Activated CD4-positive, alpha-beta T cell treated with anti-CD3 and anti-CD28 coated beads, Interleukin-2, amount 10 ng/mL, durations not matched to agents 24 days and 14 days (primary cell): Measurements from ENCODE around the gene RNF169. TPM values are rescaled to one million over a fixed set of nuclear protein-coding genes. Genes with fewer than 3 reads are reported as not detected.
A peak's percentile ranks its signal among the peaks of the same experiment; 100 is the strongest.
"Not testable (repeated sequence)": the region's sequence is repeated elsewhere in the genome, so short reads cannot be mapped to it uniquely, and the experiment has no call there.

Experiments
- DNase-seq: peaks from one replicate; pipeline ENCODE4 v3.0.0; 2022
- H3K27ac Mint-ChIP-seq: one replicate; pipeline ENCODE4 v1.8.0; 2022; ENCODE audit warnings: mild to moderate bottlenecking, mixed read lengths
- H3K27me3 Mint-ChIP-seq: one replicate; pipeline ENCODE4 v1.8.0; 2022; ENCODE audit warnings: mixed read lengths
- H3K36me3 Mint-ChIP-seq: one replicate; pipeline ENCODE4 v1.8.0; 2022; ENCODE audit warnings: low read depth, mild to moderate bottlenecking, mixed read lengths
- H3K4me1 Mint-ChIP-seq: one replicate; pipeline ENCODE4 v1.8.0; 2021; ENCODE audit warnings: mixed read lengths
- H3K4me3 Mint-ChIP-seq: one replicate; pipeline ENCODE4 v1.8.0; 2022; ENCODE audit warnings: mild to moderate bottlenecking, moderate library complexity, mixed read lengths
- H3K9me3 Mint-ChIP-seq: one replicate; pipeline ENCODE4 v1.8.0; 2021; ENCODE audit warnings: mixed read lengths
- intact Hi-C: fragments of 100-400 bp; cut with micrococcal nuclease; formaldehyde crosslinking; loops from one replicate; pipeline ENCODE4 v1.15.1; 2023
- total RNA-seq: library from RNA; stranded (reverse); gene quantifications from 2 replicates; pipeline ENCODE4 v1.2.3, GENCODE V29; 2022

The RNF169 gene
- total RNA-seq, 1 donor from 2014 or later: 15.2 TPM

DNA sequence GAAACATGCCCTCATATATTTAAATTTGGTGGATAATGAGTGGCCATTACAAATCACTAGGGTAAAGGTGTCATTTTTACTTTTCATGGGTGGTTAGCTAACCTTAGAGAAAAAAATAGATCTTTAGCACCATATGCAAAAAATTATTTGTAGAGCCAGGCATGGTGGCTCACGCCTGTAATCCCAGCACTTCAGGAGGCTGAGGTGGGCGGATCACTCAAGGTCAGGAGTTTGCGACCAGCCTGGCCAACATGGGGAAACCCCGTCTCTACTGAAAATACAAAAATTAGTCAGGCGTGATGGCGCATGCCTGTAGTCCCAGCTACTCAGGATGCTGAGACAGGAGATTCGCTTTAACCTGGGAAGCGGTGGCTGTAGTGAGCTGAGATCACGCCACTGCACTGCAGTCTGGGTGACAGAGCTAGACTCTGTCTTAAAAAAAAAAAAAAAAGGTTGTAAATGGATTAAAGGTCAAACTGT is 19.6 kb downstream of the RNF169 start:
- intact Hi-C loops, DNase-seq, H3K27ac Mint-ChIP-seq, H3K27me3 Mint-ChIP-seq, H3K4me3 Mint-ChIP-seq: not testable (repeated sequence)
- H3K4me1 Mint-ChIP-seq: peaks cover 18% of the 10 kb centered on the region
- H3K9me3 Mint-ChIP-seq: peaks cover 15% of the 10 kb centered on the region
- peaks cover 15% of the 10 kb centered on the region for H3K36me3 Mint-ChIP-seq

DNA sequence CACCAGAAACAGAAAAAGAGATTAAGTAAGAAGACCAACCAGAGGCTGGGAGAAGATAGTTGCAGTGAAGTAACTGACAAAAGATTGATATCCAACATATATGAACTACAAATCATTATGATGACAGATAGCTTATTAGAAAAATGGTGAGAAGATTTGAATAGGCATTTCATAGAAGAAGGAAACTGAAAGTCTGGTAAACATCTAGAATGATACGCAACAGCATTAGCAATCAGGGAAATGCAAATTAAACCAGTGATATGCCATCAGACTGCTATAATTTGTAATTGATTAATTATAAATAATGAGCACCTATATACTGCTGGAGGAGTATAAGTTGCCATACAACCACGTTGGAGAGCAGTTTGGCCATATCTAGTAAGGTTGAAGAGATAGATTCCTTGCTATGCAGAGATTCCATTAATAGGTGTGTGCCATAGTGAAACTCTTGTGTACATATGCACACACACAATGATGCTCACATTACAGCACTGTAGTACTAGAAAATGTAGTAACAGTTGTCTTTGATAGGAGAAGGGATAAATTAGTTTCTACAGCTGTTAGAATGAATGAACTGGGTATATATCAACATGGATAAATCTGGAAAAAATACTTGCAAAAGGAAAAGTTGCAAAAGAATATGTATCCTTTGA is 20.5 kb downstream of the RNF169 start:
- H3K27ac Mint-ChIP-seq: no peak overlapping the region

DNA sequence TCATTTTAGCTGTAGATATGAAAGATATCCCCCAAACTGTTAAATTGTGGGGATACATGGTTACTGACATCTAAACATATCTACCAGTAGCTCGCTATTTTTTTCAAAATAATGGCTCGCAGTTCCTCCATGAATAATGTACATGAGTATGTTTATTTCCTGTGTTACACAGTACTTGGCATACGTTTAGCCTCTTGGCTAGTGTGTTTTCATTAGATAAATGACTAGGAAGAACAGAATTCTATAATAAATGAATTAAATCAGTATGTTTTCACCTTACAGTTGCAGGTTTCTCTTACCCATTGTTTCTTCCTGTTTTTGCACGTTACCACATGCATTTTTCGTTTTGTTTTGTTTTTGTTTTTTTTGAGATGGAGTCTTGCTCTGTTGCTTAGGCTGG is 21.8 kb downstream of the RNF169 start:
- Mint-ChIP-seq H3K4me3 (no peak overlapping the region), H3K36me3 (peaks cover 5% of the 10 kb centered on the region), H3K27me3 (no peaks in the 10 kb centered on the region), H3K27ac (no peak overlapping the region), H3K4me1 (peaks cover 16% of the 10 kb centered on the region), H3K9me3 (no peaks in the 10 kb centered on the region)
- intact Hi-C loops: no loop called here
- DNase-seq: no peak

More for the DNA sequence above, 20.5 kb downstream of the RNF169 start:
- Mint-ChIP-seq H3K4me3 (no peak overlapping the region), H3K9me3 (peaks cover 5% of the 10 kb centered on the region), H3K36me3 (peaks cover 9% of the 10 kb centered on the region), H3K4me1 (peaks cover 16% of the 10 kb centered on the region), H3K27me3 (no peaks in the 10 kb centered on the region)
- intact Hi-C loops: no loop called here
- no peak for DNase-seq

DNA sequence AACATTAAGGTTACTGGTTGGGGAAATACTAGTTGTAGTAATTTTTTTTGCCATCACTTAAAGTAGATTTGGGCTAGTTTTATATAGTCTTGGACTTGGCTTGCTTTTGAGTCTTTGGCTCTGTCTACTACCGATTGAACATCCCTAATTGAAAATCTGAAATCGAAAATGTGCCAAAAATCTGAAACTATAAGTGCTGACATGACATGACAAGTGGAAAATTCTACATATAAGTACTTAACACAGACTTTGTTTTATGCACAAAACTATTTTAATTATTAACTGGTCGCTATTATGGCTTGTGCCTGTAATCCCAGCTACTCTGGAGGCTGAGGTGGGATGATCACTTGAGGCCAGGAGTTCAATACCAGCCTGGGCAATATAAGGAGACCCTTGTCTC is 22.5 kb downstream of the RNF169 start:
- no peaks in the 10 kb centered on the region for H3K27me3 Mint-ChIP-seq
- H3K9me3 Mint-ChIP-seq: no peaks in the 10 kb centered on the region
- intact Hi-C loops: no loop called here
- no peak overlapping the region for H3K27ac Mint-ChIP-seq
- no peak for DNase-seq
- peaks cover 16% of the 10 kb centered on the region for H3K4me1 Mint-ChIP-seq
- H3K36me3 Mint-ChIP-seq: peaks cover 4% of the 10 kb centered on the region
- H3K4me3 Mint-ChIP-seq: no peak overlapping the region

DNA sequence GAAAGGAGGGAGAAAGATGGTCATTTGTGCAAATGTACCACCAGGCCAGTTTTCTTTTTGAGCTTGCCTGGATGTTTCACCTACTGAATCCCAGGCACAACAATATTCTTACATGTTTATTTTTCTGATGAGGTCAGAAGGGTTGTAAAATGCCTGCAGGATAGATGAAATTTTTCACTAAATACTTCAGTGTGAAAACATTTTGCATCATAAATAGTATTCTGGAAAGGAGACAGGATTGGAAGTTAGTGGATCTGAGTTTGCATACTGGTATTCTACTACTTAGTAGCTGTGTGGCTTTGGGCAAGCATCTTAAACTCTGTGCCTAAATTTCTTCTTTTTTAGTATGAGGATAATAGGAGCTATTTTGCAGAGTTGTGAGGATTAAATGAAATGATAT is 24.8 kb downstream of the RNF169 start:
- no peak overlapping the region for H3K27ac Mint-ChIP-seq
- no peak overlapping the region for H3K4me3 Mint-ChIP-seq
- H3K36me3 Mint-ChIP-seq: peaks cover 7% of the 10 kb centered on the region
- H3K9me3 Mint-ChIP-seq: no peaks in the 10 kb centered on the region
- H3K4me1 Mint-ChIP-seq: peaks cover 14% of the 10 kb centered on the region
- intact Hi-C loops: no loop called here
- no peak for DNase-seq
- no peaks in the 10 kb centered on the region for H3K27me3 Mint-ChIP-seq

DNA sequence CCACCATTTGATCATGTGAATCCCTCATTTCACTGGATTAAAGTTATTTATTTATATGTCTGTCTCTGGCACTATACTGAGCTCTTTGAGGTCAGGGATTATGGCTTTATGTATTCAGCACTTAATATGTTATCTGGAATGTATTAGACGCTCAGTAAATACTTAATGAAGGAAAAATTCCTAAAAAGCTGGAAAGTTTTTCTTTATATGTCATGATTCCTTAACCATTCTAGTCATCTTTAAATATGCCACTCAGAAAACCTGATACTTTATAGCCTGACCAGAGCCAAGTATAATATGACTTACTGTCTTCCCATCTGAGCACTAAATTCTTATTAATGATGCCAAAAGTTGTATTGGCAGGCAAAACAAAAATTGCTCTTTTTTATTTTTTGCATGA is 27.1 kb downstream of the RNF169 start:
- no peaks in the 10 kb centered on the region for H3K9me3 Mint-ChIP-seq
- peaks cover 7% of the 10 kb centered on the region for H3K4me1 Mint-ChIP-seq
- peaks cover 7% of the 10 kb centered on the region for H3K36me3 Mint-ChIP-seq
- intact Hi-C loops: no loop called here
- H3K4me3 Mint-ChIP-seq: no peak overlapping the region
- no peak for DNase-seq
- no peaks in the 10 kb centered on the region for H3K27me3 Mint-ChIP-seq
- H3K27ac Mint-ChIP-seq: no peak overlapping the region

DNA sequence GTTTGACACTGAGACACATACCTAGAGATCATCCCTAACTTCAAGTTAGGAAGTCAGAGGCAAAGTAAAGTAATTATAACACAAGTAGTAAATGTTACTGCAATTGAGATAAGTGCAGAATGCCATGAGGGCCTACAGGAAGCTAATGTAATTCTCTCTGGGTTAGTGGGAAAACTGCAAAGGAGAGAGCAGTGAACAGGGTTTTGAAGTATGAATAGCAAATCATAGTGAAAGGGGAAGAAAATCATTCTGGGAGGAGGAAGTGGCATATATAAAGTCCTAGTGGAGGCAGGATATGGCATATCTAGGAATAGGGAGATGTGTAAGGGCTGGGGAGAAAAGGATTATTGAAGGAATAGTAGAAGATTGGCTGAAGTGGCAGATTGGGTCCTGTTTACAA is 27.9 kb downstream of the RNF169 start:
- Mint-ChIP-seq H3K27ac (no peak overlapping the region), H3K4me3 (no peak overlapping the region), H3K4me1 (peaks cover 7% of the 10 kb centered on the region), H3K27me3 (no peaks in the 10 kb centered on the region), H3K36me3 (peaks cover 7% of the 10 kb centered on the region), H3K9me3 (no peaks in the 10 kb centered on the region)
- intact Hi-C loops: no loop called here
- no peak for DNase-seq

DNA sequence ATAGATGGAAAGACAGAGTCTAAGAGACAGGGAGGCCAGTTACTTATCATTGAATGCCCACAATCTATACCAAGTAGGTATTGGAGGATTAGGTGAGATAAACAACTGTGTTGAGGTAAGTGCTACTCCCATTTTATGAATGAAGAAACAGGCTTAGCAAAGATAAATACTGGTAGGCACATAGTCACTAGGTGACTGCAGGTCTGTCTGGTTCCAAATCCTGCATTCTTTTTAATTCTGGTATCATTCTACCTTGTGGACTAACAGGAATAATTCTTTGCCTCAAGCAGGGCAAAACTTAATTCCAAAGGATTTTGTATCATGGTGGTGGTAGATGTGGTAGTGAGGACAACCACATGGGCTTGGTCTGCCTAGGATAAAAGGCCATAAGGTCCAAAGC is 28.4 kb downstream of the RNF169 start:
- Mint-ChIP-seq H3K36me3 (peaks cover 7% of the 10 kb centered on the region), H3K4me1 (peaks cover 7% of the 10 kb centered on the region), H3K4me3 (no peak overlapping the region), H3K9me3 (no peaks in the 10 kb centered on the region), H3K27ac (no peak overlapping the region), H3K27me3 (no peaks in the 10 kb centered on the region)
- intact Hi-C loops: no loop called here
- DNase-seq: no peak

DNA sequence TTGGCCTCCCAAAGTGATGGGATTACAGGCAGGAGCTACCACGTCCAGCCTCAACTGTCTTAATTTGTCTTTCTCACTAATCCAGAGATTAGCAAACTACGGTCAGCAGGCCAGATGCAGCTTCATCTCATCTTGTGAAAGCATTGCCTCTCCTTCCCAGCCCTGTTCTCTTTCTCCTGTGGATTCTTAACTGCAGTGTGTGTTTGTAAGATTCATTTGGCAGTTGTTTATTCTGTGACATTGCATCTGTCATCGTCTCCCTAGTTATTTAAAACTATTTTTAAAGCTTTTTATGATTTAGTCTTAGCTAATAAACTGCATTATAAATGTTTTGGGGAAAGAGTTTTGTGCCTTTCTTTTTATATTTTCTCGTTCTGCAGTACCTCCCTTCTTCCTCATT is 29.2 kb downstream of the RNF169 start:
- H3K36me3 Mint-ChIP-seq: peaks cover 7% of the 10 kb centered on the region
- H3K4me1 Mint-ChIP-seq: peaks cover 9% of the 10 kb centered on the region
- no peaks in the 10 kb centered on the region for H3K9me3 Mint-ChIP-seq
- H3K4me3 Mint-ChIP-seq: no peak overlapping the region
- H3K27me3 Mint-ChIP-seq: no peaks in the 10 kb centered on the region
- intact Hi-C loops: no loop called here
- DNase-seq: no peak
- H3K27ac Mint-ChIP-seq: no peak overlapping the region

DNA sequence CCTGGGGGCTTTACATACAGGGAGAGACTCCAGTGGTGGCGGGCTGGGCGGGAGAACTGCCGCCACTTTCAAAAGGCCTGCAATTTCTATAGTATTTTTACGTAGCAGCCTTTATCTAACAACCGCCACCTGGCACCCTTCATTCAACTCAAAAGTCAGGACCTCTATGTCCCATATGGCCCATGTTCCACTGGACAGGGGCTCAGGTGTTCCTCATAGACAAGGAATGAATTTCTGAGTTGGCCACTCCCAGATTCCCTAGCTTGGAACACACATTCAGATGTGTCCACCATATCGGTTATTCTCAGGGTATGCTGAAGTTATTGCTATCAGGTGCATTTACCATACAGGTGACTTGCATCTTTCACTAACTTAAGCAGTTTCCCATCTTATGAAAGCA is 29.9 kb downstream of the RNF169 start:
- DNase-seq: no peak
- H3K4me1 Mint-ChIP-seq: peaks cover 16% of the 10 kb centered on the region
- no peaks in the 10 kb centered on the region for H3K9me3 Mint-ChIP-seq
- intact Hi-C loops: no loop called here
- no peak overlapping the region for H3K4me3 Mint-ChIP-seq
- no peak overlapping the region for H3K27ac Mint-ChIP-seq
- no peaks in the 10 kb centered on the region for H3K27me3 Mint-ChIP-seq
- H3K36me3 Mint-ChIP-seq: peaks cover 7% of the 10 kb centered on the region

DNA sequence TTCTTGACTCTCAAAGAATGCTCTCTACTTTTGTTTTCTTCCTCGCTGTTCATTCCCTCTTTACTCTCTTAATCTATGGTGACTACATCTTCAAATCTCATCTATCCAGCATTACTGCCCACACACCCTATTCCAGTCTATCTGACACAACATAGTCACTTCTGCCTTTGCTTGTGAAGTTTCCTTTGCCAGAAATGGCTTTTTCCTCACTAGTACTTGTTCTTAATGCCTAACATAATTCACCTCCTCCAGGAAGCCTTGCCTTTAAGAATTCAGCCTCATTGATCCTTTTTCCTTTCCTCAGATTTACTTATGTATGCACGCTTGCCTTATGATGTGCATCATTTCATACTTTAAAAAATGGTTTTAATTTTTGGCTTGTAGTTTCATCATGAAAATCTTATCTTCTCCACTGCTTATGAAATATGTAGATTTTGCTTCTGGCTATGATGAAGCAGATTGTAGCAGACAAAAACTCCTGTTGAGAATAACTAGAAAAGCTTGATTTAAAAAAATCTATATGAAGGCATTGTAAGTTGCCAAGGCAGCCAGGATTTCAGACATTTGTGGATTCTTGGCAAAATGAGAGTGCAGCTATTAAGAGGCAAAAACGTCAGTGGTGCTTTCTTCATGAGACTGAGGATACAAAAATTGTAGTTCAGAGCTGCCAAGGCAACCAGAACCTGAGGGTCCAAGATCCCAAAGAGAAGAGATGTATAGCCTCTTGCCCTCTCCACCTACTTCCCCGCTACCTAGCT is 31.8 kb downstream of the RNF169 start:
- H3K36me3 Mint-ChIP-seq: peaks cover 5% of the 10 kb centered on the region
- no peaks in the 10 kb centered on the region for H3K9me3 Mint-ChIP-seq
- H3K4me1 Mint-ChIP-seq: peaks cover 27% of the 10 kb centered on the region
- intact Hi-C loops: no loop called here
- H3K27me3 Mint-ChIP-seq: no peaks in the 10 kb centered on the region
- H3K4me3 Mint-ChIP-seq: no peak overlapping the region
- H3K27ac Mint-ChIP-seq: no peak overlapping the region
- DNase-seq: no peak

DNA sequence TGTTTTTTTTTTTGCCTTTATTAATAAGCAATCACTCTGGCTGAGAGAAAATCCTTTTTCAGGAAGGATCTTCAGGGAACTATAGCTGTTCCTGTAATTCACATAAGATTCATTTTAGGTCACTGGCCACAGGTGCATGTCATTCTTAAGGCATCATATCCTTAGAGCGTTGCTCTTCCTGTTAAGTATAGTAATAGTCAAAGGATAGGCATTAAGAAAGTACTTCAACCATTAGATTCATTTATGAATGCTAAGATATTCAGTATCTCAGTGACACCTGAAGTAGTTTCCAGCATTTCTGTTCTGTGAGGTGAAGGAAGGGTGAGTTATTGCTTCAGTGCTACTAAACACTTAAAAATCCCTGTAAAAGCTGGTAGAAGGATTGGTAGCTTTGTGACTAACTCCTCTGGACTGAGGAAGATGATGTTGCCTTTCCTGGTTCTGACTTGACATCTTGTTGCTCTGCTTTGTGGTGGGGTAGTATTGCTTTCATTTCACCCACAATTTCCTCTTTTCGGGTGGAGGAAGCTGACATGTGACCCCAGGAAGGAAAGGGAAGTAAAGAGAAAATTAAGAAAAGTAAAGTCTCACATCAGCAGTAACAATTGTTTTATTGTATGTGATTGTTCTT is 34.7 kb downstream of the RNF169 start:
- no peaks in the 10 kb centered on the region for H3K36me3 Mint-ChIP-seq
- peaks cover 23% of the 10 kb centered on the region for H3K4me1 Mint-ChIP-seq
- peak overlapping the region; percentile 1 for H3K4me3 Mint-ChIP-seq
- H3K27ac Mint-ChIP-seq: no peak overlapping the region
- H3K9me3 Mint-ChIP-seq: no peaks in the 10 kb centered on the region
- intact Hi-C loops: no loop called here
- no peaks in the 10 kb centered on the region for H3K27me3 Mint-ChIP-seq
- peak; percentile 68 for DNase-seq

DNA sequence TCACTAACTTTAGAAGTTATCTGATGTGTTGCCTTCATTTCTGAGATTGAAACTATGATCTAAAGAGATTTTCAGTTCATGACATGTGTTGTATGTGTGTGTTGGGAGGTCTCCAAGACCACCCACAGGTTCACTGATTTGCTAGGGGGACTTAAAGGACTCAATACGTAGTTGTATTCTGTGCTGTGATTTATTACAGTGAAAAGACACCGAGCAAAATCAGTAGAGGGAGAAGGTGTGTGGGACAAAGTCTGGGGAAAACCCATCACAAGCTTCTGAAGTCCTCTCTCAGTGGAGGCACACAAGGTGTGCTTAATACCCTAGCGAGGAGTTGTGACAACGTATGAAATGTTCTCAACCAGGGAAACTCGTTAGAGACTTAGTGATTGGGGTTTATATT is 35.6 kb downstream of the RNF169 start:
- Mint-ChIP-seq H3K4me1 (peaks cover 21% of the 10 kb centered on the region), H3K4me3 (no peak overlapping the region)

DNA sequence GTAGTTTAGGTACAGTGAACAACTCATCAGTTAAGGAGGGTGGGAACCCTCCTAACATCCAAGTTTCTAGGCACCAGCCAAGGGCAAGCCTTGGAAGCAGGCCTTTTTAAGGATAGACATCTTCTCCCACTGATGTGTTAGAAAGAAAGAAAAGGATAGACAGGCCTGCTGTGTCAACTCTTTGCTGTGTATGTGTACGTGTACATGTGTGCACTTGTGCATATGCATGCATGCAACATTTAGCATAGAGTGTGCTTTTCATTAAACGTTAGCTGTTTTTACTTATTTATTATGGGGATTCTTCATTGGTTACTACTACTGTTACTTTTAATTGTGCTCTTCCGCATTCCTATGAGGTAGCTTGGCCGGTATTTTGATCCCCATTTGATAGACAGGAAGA is 36.1 kb downstream of the RNF169 start:
- H3K4me1 Mint-ChIP-seq: peaks cover 20% of the 10 kb centered on the region
- H3K27me3 Mint-ChIP-seq: no peaks in the 10 kb centered on the region

More for the DNA sequence above, 35.6 kb downstream of the RNF169 start:
- H3K27me3 Mint-ChIP-seq: no peaks in the 10 kb centered on the region
- H3K27ac Mint-ChIP-seq: no peak overlapping the region
- H3K36me3 Mint-ChIP-seq: no peaks in the 10 kb centered on the region
- H3K9me3 Mint-ChIP-seq: no peaks in the 10 kb centered on the region
- intact Hi-C loops: no loop called here
- DNase-seq: no peak

More for the DNA sequence above, 36.1 kb downstream of the RNF169 start:
- Mint-ChIP-seq H3K27ac (no peak overlapping the region), H3K36me3 (peaks cover 5% of the 10 kb centered on the region), H3K4me3 (no peak overlapping the region), H3K9me3 (no peaks in the 10 kb centered on the region)
- DNase-seq: no peak
- intact Hi-C loops: no loop called here
